GM12891 (cell line): ENCODE measurements around the gene CRTC3.

Source experiments
- POLR2A ChIP-seq: IDR thresholded peaks from 2 replicates; pipeline ENCODE4 v1.6.1; 2011; ENCODE audit warnings: low read depth, low read length, control low read depth
- POLR2AphosphoS5 ChIP-seq: IDR thresholded peaks from 2 replicates; pipeline ENCODE4 v1.6.1; 2011; ENCODE audit warnings: low read depth, low read length, control low read depth

- TF ChIP-seq POLR2AphosphoS5 (no peak), POLR2A (no peak)
Observed at GRCh38 chr15:90512276-90512675, 17.4 kb upstream of the CRTC3 start.
